Measurements from ENCODE around the gene ADAMTS6. TPM values are rescaled to one million over a fixed set of nuclear protein-coding genes. Genes with fewer than 3 reads are reported as not detected.

Gene ADAMTS6
- total RNA-seq, 3 donors from 2014 or later, result 0.69 to 3.6 (median 1.4) TPM

DNA sequence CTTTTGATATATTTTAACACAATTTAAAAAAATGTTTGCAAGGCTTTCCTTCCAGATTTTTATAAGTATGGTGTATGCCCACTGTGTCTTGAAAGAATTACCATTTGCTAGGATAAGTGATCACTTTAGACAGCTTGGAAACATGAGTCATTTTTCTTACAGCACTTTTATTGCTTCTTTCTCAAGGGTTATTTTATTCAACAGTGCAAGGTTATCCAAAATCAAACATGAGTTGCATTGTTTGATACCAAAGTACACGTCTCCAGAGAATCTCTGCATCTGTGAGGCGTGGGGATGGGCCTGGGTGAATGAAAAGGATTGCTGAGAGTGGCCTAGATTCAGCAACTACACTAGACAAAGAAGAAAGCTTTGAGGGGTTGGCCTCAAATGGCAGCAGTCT, 329.6 kb downstream of the ADAMTS6 start:
- no peaks in the 10 kb centered on the region for H3K9me3 ChIP-seq
- peaks cover 11% of the 10 kb centered on the region for H3K4me1 ChIP-seq (ENCODE audit: low read depth)
- peak; percentile 96 for ATAC-seq
- TF ChIP-seq, protein P1, sequence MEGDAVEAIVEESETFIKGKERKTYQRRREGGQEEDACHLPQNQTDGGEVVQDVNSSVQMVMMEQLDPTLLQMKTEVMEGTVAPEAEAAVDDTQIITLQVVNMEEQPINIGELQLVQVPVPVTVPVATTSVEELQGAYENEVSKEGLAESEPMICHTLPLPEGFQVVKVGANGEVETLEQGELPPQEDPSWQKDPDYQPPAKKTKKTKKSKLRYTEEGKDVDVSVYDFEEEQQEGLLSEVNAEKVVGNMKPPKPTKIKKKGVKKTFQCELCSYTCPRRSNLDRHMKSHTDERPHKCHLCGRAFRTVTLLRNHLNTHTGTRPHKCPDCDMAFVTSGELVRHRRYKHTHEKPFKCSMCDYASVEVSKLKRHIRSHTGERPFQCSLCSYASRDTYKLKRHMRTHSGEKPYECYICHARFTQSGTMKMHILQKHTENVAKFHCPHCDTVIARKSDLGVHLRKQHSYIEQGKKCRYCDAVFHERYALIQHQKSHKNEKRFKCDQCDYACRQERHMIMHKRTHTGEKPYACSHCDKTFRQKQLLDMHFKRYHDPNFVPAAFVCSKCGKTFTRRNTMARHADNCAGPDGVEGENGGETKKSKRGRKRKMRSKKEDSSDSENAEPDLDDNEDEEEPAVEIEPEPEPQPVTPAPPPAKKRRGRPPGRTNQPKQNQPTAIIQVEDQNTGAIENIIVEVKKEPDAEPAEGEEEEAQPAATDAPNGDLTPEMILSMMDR (IDR thresholded peaks at IDR 0.05), result no peak
- no peak for DNase-seq
- intact Hi-C loops (cut with DNase I, micrococcal nuclease), result no loop called here
- no peaks in the 10 kb centered on the region for H3K36me3 ChIP-seq (ENCODE audit: low read depth)
- H3K4me3 ChIP-seq, result no peak overlapping the region

DNA sequence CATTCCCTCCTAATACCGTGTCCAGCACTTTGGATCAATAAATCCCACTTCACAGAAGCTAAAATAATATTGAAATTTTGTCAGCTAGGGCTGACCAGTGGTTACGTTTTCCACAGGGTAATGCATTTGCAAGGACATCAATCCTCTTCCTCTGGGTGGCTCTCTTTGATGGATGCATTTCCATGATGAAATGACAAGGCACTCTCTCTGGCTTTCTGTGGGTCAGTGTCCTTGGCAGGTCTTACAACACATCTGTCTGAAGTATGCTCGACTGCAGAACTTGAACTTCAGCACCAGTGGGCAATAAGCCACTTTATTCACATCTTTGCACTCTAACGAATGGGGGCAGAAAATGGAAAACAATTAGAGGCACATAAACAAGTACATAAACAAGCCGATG, 330.1 kb downstream of the ADAMTS6 start:
- TF ChIP-seq, protein P1 (IDR thresholded peaks at IDR 0.05), result no peak
- Histone ChIP-seq H3K36me3 (ENCODE audit: low read depth) (no peaks in the 10 kb centered on the region), H3K9me3 (no peaks in the 10 kb centered on the region), H3K4me1 (ENCODE audit: low read depth) (peaks cover 11% of the 10 kb centered on the region), H3K4me3 (no peak overlapping the region)
- peak in 1 of 3 donors; percentile 9 for DNase-seq
- intact Hi-C loops (cut with DNase I, micrococcal nuclease), result no loop called here
- ATAC-seq, result peak; percentile 64

DNA sequence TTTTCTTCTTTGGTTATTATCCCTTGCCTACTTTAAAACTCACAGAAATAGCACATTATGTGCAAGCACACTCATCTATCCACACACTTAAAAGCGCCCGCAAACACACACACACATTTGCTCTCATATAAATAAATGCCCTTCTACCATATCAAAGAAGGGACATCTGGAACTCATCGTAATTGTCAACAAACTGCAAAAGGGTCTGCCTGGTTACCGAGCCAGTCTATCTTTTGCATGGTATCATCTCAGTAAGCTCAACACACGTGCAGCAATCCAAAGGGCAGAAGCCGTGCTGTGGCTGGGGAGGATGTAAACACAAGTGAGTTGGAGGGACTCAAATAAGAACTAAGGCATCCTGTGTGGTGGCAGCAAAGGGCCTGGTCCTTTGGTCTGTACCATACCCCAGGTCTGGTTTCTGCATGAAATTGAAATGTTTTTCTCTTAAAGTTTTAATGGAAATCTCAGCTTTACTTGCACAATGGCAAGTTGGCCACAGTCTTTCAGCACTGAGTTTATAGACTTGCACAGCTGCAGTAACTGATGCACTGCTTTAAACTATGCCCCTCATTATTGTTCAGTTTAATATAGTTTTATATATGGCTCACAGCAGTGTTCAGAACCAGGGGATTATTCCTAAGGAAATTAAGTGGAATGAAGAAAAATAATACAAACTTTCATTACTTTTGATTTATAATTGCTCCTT, 331.0 kb downstream of the ADAMTS6 start:
- ATAC-seq (no peak), DNase-seq (no peak)
- intact Hi-C loops (cut with DNase I, micrococcal nuclease), result no loop called here
- no peaks in the 10 kb centered on the region for H3K9me3 ChIP-seq
- no peak overlapping the region for H3K4me3 ChIP-seq
- H3K4me1 ChIP-seq (ENCODE audit: low read depth), result peaks cover 11% of the 10 kb centered on the region
- no peaks in the 10 kb centered on the region for H3K36me3 ChIP-seq (ENCODE audit: low read depth)
- TF ChIP-seq, protein P1 (IDR thresholded peaks at IDR 0.05), result no peak

DNA sequence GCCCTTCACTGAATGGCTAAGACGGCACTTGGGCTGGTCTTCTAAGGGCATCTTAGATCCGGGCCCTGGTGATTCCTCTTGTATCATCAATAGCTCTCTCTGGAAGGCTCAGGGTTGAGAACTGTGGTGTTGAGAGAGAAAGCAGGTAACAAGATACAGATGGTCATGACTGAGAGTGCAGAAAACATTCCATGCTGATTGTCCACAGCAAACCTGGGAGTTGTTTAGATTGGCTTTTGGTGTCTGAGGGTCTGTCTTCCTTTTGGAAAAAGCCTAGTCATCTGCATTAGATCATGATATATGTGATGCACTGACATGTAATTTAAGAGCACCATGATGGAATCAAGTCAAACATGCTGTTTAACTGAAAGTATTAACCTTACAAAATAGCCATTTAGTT, 331.9 kb downstream of the ADAMTS6 start:
- no peak for DNase-seq
- ATAC-seq, result no peak
- H3K36me3 ChIP-seq (ENCODE audit: low read depth), result no peaks in the 10 kb centered on the region
- no peak overlapping the region for H3K4me3 ChIP-seq
- peaks cover 11% of the 10 kb centered on the region for H3K4me1 ChIP-seq (ENCODE audit: low read depth)
- no peaks in the 10 kb centered on the region for H3K9me3 ChIP-seq
- TF ChIP-seq, protein P1 (IDR thresholded peaks at IDR 0.05), result no peak
- intact Hi-C loops (cut with DNase I, micrococcal nuclease), result no loop called here

DNA sequence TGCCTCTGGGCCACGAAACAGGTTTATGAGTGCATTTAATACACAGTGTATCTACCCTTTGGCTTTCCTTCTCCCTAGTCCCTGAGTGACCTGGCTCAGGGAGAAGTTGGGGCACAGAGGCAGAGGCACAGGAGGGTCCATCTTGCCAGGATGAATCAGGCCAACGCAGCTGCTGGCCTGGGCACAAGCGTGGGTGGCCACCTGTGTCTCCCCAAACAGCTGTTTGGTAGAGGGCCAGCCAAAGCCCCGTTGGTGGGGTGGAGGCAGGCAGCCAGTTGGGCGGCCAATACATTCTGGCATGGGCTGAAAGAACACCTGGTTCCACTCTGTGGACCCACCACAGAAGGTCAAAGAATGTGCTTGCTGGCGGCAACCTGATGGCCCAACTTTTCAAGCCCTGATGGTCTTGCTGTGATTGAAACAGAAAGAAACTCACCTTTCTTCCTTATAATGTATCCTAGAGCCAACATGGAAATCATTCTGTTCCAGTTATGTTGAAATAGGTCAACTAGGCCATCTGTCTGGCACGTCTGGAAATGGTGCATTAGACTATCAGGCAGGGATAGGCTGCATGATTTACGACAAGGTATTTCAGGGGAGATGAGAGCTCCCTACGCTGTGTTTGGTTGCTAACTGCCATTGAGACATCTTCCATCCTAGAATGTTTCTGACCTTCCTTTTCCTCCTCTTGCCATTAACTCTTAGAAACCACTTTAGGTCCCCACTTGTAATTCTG, 337.4 kb downstream of the ADAMTS6 start:
- TF ChIP-seq, protein P1 (IDR thresholded peaks at IDR 0.05), result no peak
- Histone ChIP-seq H3K4me3 (no peak overlapping the region), H3K9me3 (no peaks in the 10 kb centered on the region), H3K36me3 (ENCODE audit: low read depth) (no peaks in the 10 kb centered on the region), H3K4me1 (ENCODE audit: low read depth) (no peaks in the 10 kb centered on the region)
- ATAC-seq (no peak), DNase-seq (no peak)
- intact Hi-C loops (cut with DNase I, micrococcal nuclease), result no loop called here

Data from mucosa of descending colon (tissue), 3 donors.